SK-N-SH (cell line): ENCODE measurements around the gene MTHFD1L.

Source experiments
- EP300 ChIP-seq, 2 experiments: IDR thresholded peaks; 2 replicates each; pipeline versions ENCODE4 v1.4.0 to v1.6.1; 2012; ENCODE audit warnings: borderline replicate concordance in 1 of 2, low read depth in 1 of 2, low read length in 1 of 2
- EZH2phosphoT487 ChIP-seq: fragments of 200-600 bp; sonication (generic); IDR thresholded peaks from 2 replicates; pipeline ENCODE4 v1.6.1; 2017; ENCODE audit warnings: low read depth, mixed run types, mild to moderate bottlenecking, antibody characterized with exemption, moderate library complexity, borderline replicate concordance
- FOXM1 ChIP-seq: IDR thresholded peaks from 2 replicates; pipeline ENCODE4 v1.4.0; 2012; ENCODE audit warnings: low read depth, mild to moderate bottlenecking
- MXI1 ChIP-seq: IDR thresholded peaks from 2 replicates; pipeline ENCODE4 v1.6.1; 2012; ENCODE audit warnings: mild to moderate bottlenecking, low read depth, low read length, improper control_type of control experiment
- SMC3 ChIP-seq: IDR thresholded peaks from 2 replicates; pipeline ENCODE4 v1.6.1; 2012; ENCODE audit warnings: low read depth, low read length, improper control_type of control experiment
- TAF1 ChIP-seq: IDR thresholded peaks from 2 replicates; pipeline ENCODE4 v1.6.1; 2012; ENCODE audit warnings: low read depth, mild to moderate bottlenecking, low read length, moderate library complexity, borderline replicate concordance
- USF1 ChIP-seq: IDR thresholded peaks from 2 replicates; pipeline ENCODE4 v1.4.0; 2012; ENCODE audit warnings: low read depth, borderline replicate concordance
- USF2 ChIP-seq: fragments of 150-350 bp; IDR thresholded peaks from 2 replicates; pipeline ENCODE4 v1.6.1; 2017; ENCODE audit warnings: antibody characterized with exemption, low read length, low read depth, borderline replicate concordance
- YY1 ChIP-seq: IDR thresholded peaks from 2 replicates; pipeline ENCODE4 v1.4.0; 2012; ENCODE audit warnings: low read depth, mild to moderate bottlenecking
- TF ChIP-seq, protein P1 (sequence below): fragments of 200-600 bp; sonication (generic); IDR thresholded peaks from 2 replicates; pipeline ENCODE4 v1.6.1; 2017; ENCODE audit warnings: antibody characterized with exemption, mild to moderate bottlenecking, moderate library complexity
- TF ChIP-seq, protein P2 (sequence below): IDR thresholded peaks from 2 replicates; pipeline ENCODE4 v1.6.1; 2012; ENCODE audit warnings: mild to moderate bottlenecking, low read depth, low read length, moderate library complexity
- TF ChIP-seq, protein P3 (sequence below): IDR thresholded peaks from 2 replicates; pipeline ENCODE4 v1.4.0; 2012; ENCODE audit warnings: low read depth, borderline replicate concordance

GRCh38 chr6:151087861-151088598 lies 222.5 kb downstream of the MTHFD1L start:
- TF ChIP-seq MXI1 (no peak), USF2 (no peak), FOXM1 (no peak), EZH2phosphoT487 (no peak), EP300 (IDR thresholded peaks at IDR 0.05; ENCODE audit: borderline replicate concordance in 1 of 2, low read depth in 1 of 2, low read length in 1 of 2) (no peak), SMC3 (no peak), USF1 (no peak), YY1 (no peak), TAF1 (no peak)
- TF ChIP-seq, protein P1, sequence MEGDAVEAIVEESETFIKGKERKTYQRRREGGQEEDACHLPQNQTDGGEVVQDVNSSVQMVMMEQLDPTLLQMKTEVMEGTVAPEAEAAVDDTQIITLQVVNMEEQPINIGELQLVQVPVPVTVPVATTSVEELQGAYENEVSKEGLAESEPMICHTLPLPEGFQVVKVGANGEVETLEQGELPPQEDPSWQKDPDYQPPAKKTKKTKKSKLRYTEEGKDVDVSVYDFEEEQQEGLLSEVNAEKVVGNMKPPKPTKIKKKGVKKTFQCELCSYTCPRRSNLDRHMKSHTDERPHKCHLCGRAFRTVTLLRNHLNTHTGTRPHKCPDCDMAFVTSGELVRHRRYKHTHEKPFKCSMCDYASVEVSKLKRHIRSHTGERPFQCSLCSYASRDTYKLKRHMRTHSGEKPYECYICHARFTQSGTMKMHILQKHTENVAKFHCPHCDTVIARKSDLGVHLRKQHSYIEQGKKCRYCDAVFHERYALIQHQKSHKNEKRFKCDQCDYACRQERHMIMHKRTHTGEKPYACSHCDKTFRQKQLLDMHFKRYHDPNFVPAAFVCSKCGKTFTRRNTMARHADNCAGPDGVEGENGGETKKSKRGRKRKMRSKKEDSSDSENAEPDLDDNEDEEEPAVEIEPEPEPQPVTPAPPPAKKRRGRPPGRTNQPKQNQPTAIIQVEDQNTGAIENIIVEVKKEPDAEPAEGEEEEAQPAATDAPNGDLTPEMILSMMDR = no peak
- TF ChIP-seq, protein P2, sequence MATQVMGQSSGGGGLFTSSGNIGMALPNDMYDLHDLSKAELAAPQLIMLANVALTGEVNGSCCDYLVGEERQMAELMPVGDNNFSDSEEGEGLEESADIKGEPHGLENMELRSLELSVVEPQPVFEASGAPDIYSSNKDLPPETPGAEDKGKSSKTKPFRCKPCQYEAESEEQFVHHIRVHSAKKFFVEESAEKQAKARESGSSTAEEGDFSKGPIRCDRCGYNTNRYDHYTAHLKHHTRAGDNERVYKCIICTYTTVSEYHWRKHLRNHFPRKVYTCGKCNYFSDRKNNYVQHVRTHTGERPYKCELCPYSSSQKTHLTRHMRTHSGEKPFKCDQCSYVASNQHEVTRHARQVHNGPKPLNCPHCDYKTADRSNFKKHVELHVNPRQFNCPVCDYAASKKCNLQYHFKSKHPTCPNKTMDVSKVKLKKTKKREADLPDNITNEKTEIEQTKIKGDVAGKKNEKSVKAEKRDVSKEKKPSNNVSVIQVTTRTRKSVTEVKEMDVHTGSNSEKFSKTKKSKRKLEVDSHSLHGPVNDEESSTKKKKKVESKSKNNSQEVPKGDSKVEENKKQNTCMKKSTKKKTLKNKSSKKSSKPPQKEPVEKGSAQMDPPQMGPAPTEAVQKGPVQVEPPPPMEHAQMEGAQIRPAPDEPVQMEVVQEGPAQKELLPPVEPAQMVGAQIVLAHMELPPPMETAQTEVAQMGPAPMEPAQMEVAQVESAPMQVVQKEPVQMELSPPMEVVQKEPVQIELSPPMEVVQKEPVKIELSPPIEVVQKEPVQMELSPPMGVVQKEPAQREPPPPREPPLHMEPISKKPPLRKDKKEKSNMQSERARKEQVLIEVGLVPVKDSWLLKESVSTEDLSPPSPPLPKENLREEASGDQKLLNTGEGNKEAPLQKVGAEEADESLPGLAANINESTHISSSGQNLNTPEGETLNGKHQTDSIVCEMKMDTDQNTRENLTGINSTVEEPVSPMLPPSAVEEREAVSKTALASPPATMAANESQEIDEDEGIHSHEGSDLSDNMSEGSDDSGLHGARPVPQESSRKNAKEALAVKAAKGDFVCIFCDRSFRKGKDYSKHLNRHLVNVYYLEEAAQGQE = no peak
- TF ChIP-seq, protein P3, sequence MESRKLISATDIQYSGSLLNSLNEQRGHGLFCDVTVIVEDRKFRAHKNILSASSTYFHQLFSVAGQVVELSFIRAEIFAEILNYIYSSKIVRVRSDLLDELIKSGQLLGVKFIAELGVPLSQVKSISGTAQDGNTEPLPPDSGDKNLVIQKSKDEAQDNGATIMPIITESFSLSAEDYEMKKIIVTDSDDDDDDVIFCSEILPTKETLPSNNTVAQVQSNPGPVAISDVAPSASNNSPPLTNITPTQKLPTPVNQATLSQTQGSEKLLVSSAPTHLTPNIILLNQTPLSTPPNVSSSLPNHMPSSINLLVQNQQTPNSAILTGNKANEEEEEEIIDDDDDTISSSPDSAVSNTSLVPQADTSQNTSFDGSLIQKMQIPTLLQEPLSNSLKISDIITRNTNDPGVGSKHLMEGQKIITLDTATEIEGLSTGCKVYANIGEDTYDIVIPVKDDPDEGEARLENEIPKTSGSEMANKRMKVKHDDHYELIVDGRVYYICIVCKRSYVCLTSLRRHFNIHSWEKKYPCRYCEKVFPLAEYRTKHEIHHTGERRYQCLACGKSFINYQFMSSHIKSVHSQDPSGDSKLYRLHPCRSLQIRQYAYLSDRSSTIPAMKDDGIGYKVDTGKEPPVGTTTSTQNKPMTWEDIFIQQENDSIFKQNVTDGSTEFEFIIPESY = no peak
